Sigmoid colon (tissue), 4 donors: ENCODE measurements around the gene MAMSTR.

Experiments
- CTCF ChIP-seq, 4 experiments: fragments of 450-650 bp in 3 of 4; fragments of 200-600 bp in 1 of 4; IDR thresholded peaks; one replicate each; pipeline ENCODE4 v1.5.1; 2016 to 2019; ENCODE audit warnings: antibody characterized with exemption in 4 of 4, mild to moderate bottlenecking in 3 of 4, moderate library complexity in 2 of 4
- EP300 ChIP-seq, 4 donors: sonication (generic); formaldehyde crosslinking; IDR thresholded peaks; one replicate each; pipeline ENCODE4 v1.6.1; 2017; ENCODE audit warnings: antibody characterized with exemption in 4 of 4
- POLR2A ChIP-seq, 2 donors: fragments of 450-650 bp; IDR thresholded peaks; one replicate each; pipeline ENCODE4 v1.6.1; 2016; ENCODE audit warnings: antibody characterized with exemption in 2 of 2, mild to moderate bottlenecking in 2 of 2, moderate library complexity in 2 of 2
- POLR2AphosphoS5 ChIP-seq, 4 donors: sonication (generic); formaldehyde crosslinking; IDR thresholded peaks; one replicate each; pipeline ENCODE4 v1.6.1; 2017; ENCODE audit warnings: antibody characterized with exemption in 4 of 4

GRCh38 chr19:48760504-48761205 is 41.1 kb upstream of the MAMSTR start:
- TF ChIP-seq CTCF (IDR thresholded peaks at IDR 0.05) (no peak), EP300 (IDR thresholded peaks at IDR 0.05) (no peak), POLR2AphosphoS5 (IDR thresholded peaks at IDR 0.05) (no peak), POLR2A (IDR thresholded peaks at IDR 0.05) (no peak)
